ENCODE results near the gene ZFYVE1. TPM values are rescaled to one million over a fixed set of nuclear protein-coding genes. Genes with fewer than 3 reads are reported as not detected.

Gene ZFYVE1
- total and polyA plus RNA-seq, 2 donors (not counting 1 experiment from before 2014, with no cell fraction given): 17.6 to 22.3 TPM

DNA sequence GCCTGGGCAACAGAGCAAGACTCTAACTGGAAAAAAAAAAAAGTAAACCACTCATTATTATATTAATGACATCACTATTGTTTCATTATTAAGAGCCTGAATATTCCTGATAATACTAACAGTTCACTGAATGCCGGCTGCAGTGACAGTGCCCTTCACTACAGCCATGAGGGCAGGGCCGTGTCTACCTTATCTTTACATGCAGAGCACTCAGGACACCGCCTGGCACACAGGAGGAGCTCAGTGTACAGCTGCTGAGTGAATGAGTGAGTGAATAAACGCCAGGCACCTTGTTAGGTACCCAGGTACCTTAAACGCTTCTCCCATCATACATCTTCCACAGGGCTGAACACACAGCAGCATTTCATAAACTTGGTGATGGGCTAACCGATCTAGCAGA lies 23.2 kb downstream of the ZFYVE1 start:
- H3K27me3 ChIP-seq (replicated peaks in 1 of 4; ENCODE audit: control extremely low read depth in 1 of 4, control insufficient read depth in 3 of 4, insufficient read depth in 4 of 4, low read length in 3 of 4): no peaks in the 10 kb centered on the region
- H3K4me2 ChIP-seq (replicated peaks; ENCODE audit: low read depth, low read length, poor library complexity, severe bottlenecking): no peak overlapping the region
- no peak overlapping the region for H3K4me3 Mint-ChIP-seq
- ChIA-PET POLR2A (interaction anchor here (0.7 kb wide), 1 partner anchor 28 kb away, joined by 3 read pairs; no protein-coding TSS in a partner anchor), CTCF (no interaction called here)
- peaks cover 3 to 11% of the 10 kb centered on the region in 2 experiments for H3K36me3 ChIP-seq (replicated peaks in 1 of 2; ENCODE audit: control extremely low read depth in 1 of 2, control insufficient read depth in 1 of 2, extremely low read depth in 1 of 2, insufficient read depth in 2 of 2, low read length in 1 of 2)
- no peaks in the 10 kb centered on the region for H3K4me1 ChIP-seq (ENCODE audit: control insufficient read depth in 2 of 2, insufficient read depth in 2 of 2, low read length in 2 of 2)
- H3K27ac Mint-ChIP-seq: no peak overlapping the region
- DNase-seq: no peak
- ATAC-seq (ENCODE audit: low read depth): no peak
- H3K27me3 Mint-ChIP-seq: no peaks in the 10 kb centered on the region
- peaks cover 10% of the 10 kb centered on the region for H4K20me1 ChIP-seq (ENCODE audit: control insufficient read depth, insufficient read depth, low read length, poor library complexity, severe bottlenecking)
- intact Hi-C loops (cut with micrococcal nuclease): no loop called here
- TF ChIP-seq EZH2 (IDR thresholded peaks at IDR 0.05; ENCODE audit: borderline replicate concordance, insufficient read depth, low read depth, low read length, poor library complexity, severe bottlenecking): no peak
- TF ChIP-seq CTCF (IDR thresholded peaks at IDR 0.05): no peak
- H3K4me3 ChIP-seq (ENCODE audit: control extremely low read depth in 1 of 5, extremely low read depth in 1 of 5, insufficient read depth in 1 of 5, low read depth in 2 of 5, low read length in 4 of 5): no peak overlapping the region
- H3K4me1 Mint-ChIP-seq: peaks cover 2% of the 10 kb centered on the region
- H3K79me2 ChIP-seq (ENCODE audit: control insufficient read depth, insufficient read depth, low read length): peaks cover 39% of the 10 kb centered on the region
- H3K27ac ChIP-seq (ENCODE audit: low read length in 2 of 2): no peak overlapping the region
- no peaks in the 10 kb centered on the region for H3K9me3 ChIP-seq (ENCODE audit: control extremely low read depth in 1 of 3, control insufficient read depth in 2 of 3, insufficient read depth in 1 of 3, low read length in 2 of 3)
- no peak overlapping the region for H2AFZ ChIP-seq (ENCODE audit: insufficient read depth, low read depth, low read length, poor library complexity, severe bottlenecking)
- no peak overlapping the region for H3K9ac ChIP-seq (ENCODE audit: low read length)
- no peaks in the 10 kb centered on the region for H3K9me3 Mint-ChIP-seq (ENCODE audit: insufficient read depth)
- 100% methylated on average over 1 of the region's 6 CpGs for WGBS (ENCODE audit: insufficient coverage)

DNA sequence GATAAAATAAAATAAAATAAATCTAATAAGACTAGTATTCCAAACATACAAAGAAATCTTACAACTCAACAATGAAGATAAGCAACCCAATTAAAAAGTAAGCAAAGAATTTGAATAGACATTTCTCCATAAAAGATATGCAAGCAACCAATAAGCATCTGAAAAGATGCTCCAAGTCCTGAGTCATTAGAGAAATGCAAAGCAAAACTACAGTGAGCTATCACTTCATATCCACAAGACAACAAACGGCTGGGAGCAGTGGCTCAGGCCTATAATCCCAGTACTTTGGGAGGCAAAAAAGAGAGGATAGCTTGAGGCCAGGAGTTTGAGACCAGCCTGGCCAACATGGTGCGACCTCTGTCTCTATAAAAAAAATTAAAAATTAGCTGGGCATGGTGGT lies 26.8 kb downstream of the ZFYVE1 start:
- 100% methylated on average over 2 of the region's 2 CpGs for WGBS (ENCODE audit: insufficient coverage)
- H3K79me2 ChIP-seq (ENCODE audit: control insufficient read depth, insufficient read depth, low read length): peaks cover 16% of the 10 kb centered on the region

More for the DNA sequence above, 26.8 kb downstream of the ZFYVE1 start:
- Histone ChIP-seq H3K27me3 (replicated peaks in 1 of 4; ENCODE audit: control extremely low read depth in 1 of 4, control insufficient read depth in 3 of 4, insufficient read depth in 4 of 4, low read length in 3 of 4) (no peaks in the 10 kb centered on the region), H3K4me3 (ENCODE audit: control extremely low read depth in 1 of 5, extremely low read depth in 1 of 5, insufficient read depth in 1 of 5, low read depth in 2 of 5, low read length in 4 of 5) (no peak overlapping the region), H3K4me2 (replicated peaks; ENCODE audit: low read depth, low read length, poor library complexity, severe bottlenecking) (no peak overlapping the region), H3K9ac (ENCODE audit: low read length) (no peak overlapping the region), H3K36me3 (replicated peaks in 1 of 2; ENCODE audit: control extremely low read depth in 1 of 2, control insufficient read depth in 1 of 2, extremely low read depth in 1 of 2, insufficient read depth in 2 of 2, low read length in 1 of 2) (peaks cover 4 to 35% of the 10 kb centered on the region in 2 experiments), H3K9me3 (ENCODE audit: control extremely low read depth in 1 of 3, control insufficient read depth in 2 of 3, insufficient read depth in 1 of 3, low read length in 2 of 3) (no peaks in the 10 kb centered on the region), H3K27ac (ENCODE audit: low read length in 2 of 2) (no peak overlapping the region), H3K4me1 (ENCODE audit: control insufficient read depth in 2 of 2, insufficient read depth in 2 of 2, low read length in 2 of 2) (no peaks in the 10 kb centered on the region), H2AFZ (ENCODE audit: insufficient read depth, low read depth, low read length, poor library complexity, severe bottlenecking) (no peak overlapping the region), H4K20me1 (ENCODE audit: control insufficient read depth, insufficient read depth, low read length, poor library complexity, severe bottlenecking) (peaks cover 7% of the 10 kb centered on the region)
- no peak for DNase-seq
- TF ChIP-seq CTCF (IDR thresholded peaks at IDR 0.05): no peak
- no peak for TF ChIP-seq EZH2 (IDR thresholded peaks at IDR 0.05; ENCODE audit: borderline replicate concordance, insufficient read depth, low read depth, low read length, poor library complexity, severe bottlenecking)
- POLR2A ChIA-PET: no interaction called here
- CTCF ChIA-PET: no interaction called here
- no peak overlapping the region for H3K27ac Mint-ChIP-seq
- peaks cover 2% of the 10 kb centered on the region for H3K4me1 Mint-ChIP-seq
- H3K9me3 Mint-ChIP-seq (ENCODE audit: insufficient read depth): no peaks in the 10 kb centered on the region
- H3K4me3 Mint-ChIP-seq: no peak overlapping the region
- H3K27me3 Mint-ChIP-seq: no peaks in the 10 kb centered on the region
- intact Hi-C loops (cut with micrococcal nuclease): no loop called here
- no peak for ATAC-seq (ENCODE audit: low read depth)
